HG02870 (cell line): ENCODE data around the gene OR4A47.
"Not testable (repeated sequence)": the region's sequence is repeated elsewhere in the genome, so short reads cannot be mapped to it uniquely, and the experiment has no call there.

ENCODE experiments used
- ATAC-seq: cut with Tn5 transposase; IDR thresholded peaks from one replicate; pipeline ENCODE4 v1.9.1; 2021; ENCODE audit warnings: mild to moderate bottlenecking, moderate library complexity; ENCODE audit not compliant: unreplicated experiment

OR4A47 gene

GRCh38 chr11:48488493-48488892 lies at the start of gene OR4A47:
TSS of gene OR4A47 (plus strand) at chr11:48488793. CDS start at chr11:48488793, 0 bp downstream.
- not testable (repeated sequence) for ATAC-seq

- ATAC-seq = not testable (repeated sequence)
Measured at GRCh38 chr11:48455909-48456308, 32.7 kb upstream of the OR4A47 start.

GRCh38 chr11:48473966-48474365 lies 14.6 kb upstream of the OR4A47 start:
- ATAC-seq = not testable (repeated sequence)

GRCh38 chr11:48474703-48475102 lies 13.9 kb upstream of the OR4A47 start:
- ATAC-seq = not testable (repeated sequence)

- ATAC-seq = not testable (repeated sequence)
Measured at GRCh38 chr11:48506169-48506568, 17.6 kb downstream of the OR4A47 start.

GRCh38 chr11:48538991-48539390 lies 50.4 kb downstream of the OR4A47 start:
- no peak for ATAC-seq
